Mucosa of descending colon (tissue), 3 donors: ENCODE measurements around the gene DMRTB1. TPM values are rescaled to one million over a fixed set of nuclear protein-coding genes. Genes with fewer than 3 reads are reported as not detected.

Source experiments
- ATAC-seq: fragments of 200-7000 bp; cut with Tn5 transposase; one replicate; pipeline ENCODE4 v1.9.1; 2020; ENCODE audit warnings: mild to moderate bottlenecking, moderate library complexity
- DNase-seq, 3 donors: peaks; one replicate each; pipeline ENCODE4 v3.0.0-alpha.2; 2020
- H3K36me3 ChIP-seq: fragments of 200-600 bp; one replicate; pipeline ENCODE4 v1.8.0; 2021; ENCODE audit warnings: low read depth, mild to moderate bottlenecking
- H3K4me1 ChIP-seq: fragments of 200-600 bp; one replicate; pipeline ENCODE4 v1.8.0; 2021; ENCODE audit warnings: low read depth, mild to moderate bottlenecking
- H3K4me3 ChIP-seq: fragments of 200-600 bp; one replicate; pipeline ENCODE4 v1.8.0; 2021; ENCODE audit warnings: mild to moderate bottlenecking
- H3K9me3 ChIP-seq: fragments of 200-600 bp; one replicate; pipeline ENCODE4 v1.8.0; 2021; ENCODE audit warnings: mild to moderate bottlenecking
- CTCF ChIP-seq: fragments of 200-600 bp; IDR thresholded peaks from one replicate; pipeline ENCODE4 v1.8.0; 2022; ENCODE audit warnings: antibody characterized with exemption, mild to moderate bottlenecking
- intact Hi-C, 2 donors: fragments of 100-400 bp; cut with DNase I in 1 of 2; cut with micrococcal nuclease in 1 of 2; formaldehyde crosslinking; loops; one replicate each; pipeline versions ENCODE4 v1.11.0 to v1.11.1; 2022; cut with DNase I, micrococcal nuclease
- total RNA-seq, 3 donors: library from RNA; stranded (reverse); fragmentation: NEBNext Ultra II Directional in 2 of 3; extraction: Animal tissue kit (Norgen Biotek cat#: 25700) in 2 of 3; gene quantifications; one replicate each; pipeline versions ENCODE4 v1.2.1 to v1.2.4, GENCODE V29; 2021 to 2023
- donor health status: DM: no; HTN: no; CAD: no; lungs with moderate emphysema.
- donor health status: DM: no; HTN: no; CAD: no.
- donor health status: DM: no; HTN: yes; CAD: no.

The DMRTB1 gene
- total RNA-seq, 3 donors from 2014 or later, result not detected

- H3K4me1 ChIP-seq, result no peaks in the 10 kb centered on the region
- DNase-seq (no peak), ATAC-seq (no peak)
- no peak for TF ChIP-seq CTCF
- intact Hi-C loops, result no loop called here
- no peaks in the 10 kb centered on the region for H3K36me3 ChIP-seq
- H3K4me3 ChIP-seq, result no peak overlapping the region
- H3K9me3 ChIP-seq, result no peaks in the 10 kb centered on the region
These were observed 11.8 kb upstream of the DMRTB1 start for GRCh38 chr1:53447413-53447812.

- intact Hi-C loops, result no loop called here
- Histone ChIP-seq H3K4me1 (no peaks in the 10 kb centered on the region), H3K9me3 (no peaks in the 10 kb centered on the region), H3K36me3 (no peaks in the 10 kb centered on the region), H3K4me3 (no peak overlapping the region)
- no peak for TF ChIP-seq CTCF
- no peak for DNase-seq
- no peak for ATAC-seq
These were observed 10.9 kb upstream of the DMRTB1 start for GRCh38 chr1:53448241-53448841.

- no peak overlapping the region for H3K4me3 ChIP-seq
- no peak for ATAC-seq
- DNase-seq, result no peak
- no peaks in the 10 kb centered on the region for H3K9me3 ChIP-seq
- no peaks in the 10 kb centered on the region for H3K36me3 ChIP-seq
- intact Hi-C loops, result no loop called here
- no peaks in the 10 kb centered on the region for H3K4me1 ChIP-seq
- TF ChIP-seq CTCF, result no peak
These were observed 10.2 kb upstream of the DMRTB1 start for GRCh38 chr1:53449021-53449420.

GRCh38 chr1:53449693-53450092, 9.5 kb upstream of the DMRTB1 start:
- intact Hi-C loops, result no loop called here
- Histone ChIP-seq H3K9me3 (no peaks in the 10 kb centered on the region), H3K36me3 (no peaks in the 10 kb centered on the region), H3K4me3 (no peak overlapping the region), H3K4me1 (no peaks in the 10 kb centered on the region)
- ATAC-seq (no peak), DNase-seq (no peak)
- no peak for TF ChIP-seq CTCF

GRCh38 chr1:53450225-53450624, 9.0 kb upstream of the DMRTB1 start:
- no peak overlapping the region for H3K4me3 ChIP-seq
- ATAC-seq (no peak), DNase-seq (no peak)
- intact Hi-C loops, result no loop called here
- no peaks in the 10 kb centered on the region for H3K36me3 ChIP-seq
- no peak for TF ChIP-seq CTCF
- no peaks in the 10 kb centered on the region for H3K9me3 ChIP-seq
- no peaks in the 10 kb centered on the region for H3K4me1 ChIP-seq

GRCh38 chr1:53454019-53454418, 5.2 kb upstream of the DMRTB1 start:
- TF ChIP-seq CTCF, result no peak
- Histone ChIP-seq H3K4me3 (no peak overlapping the region), H3K36me3 (no peaks in the 10 kb centered on the region), H3K4me1 (no peaks in the 10 kb centered on the region), H3K9me3 (no peaks in the 10 kb centered on the region)
- ATAC-seq, result no peak
- intact Hi-C loops, result no loop called here
- no peak for DNase-seq
